ENCODE measurements around the gene PCDHGB3. TPM values are rescaled to one million over a fixed set of nuclear protein-coding genes. Genes with fewer than 3 reads are reported as not detected.
"Not testable (repeated sequence)": the region's sequence is repeated elsewhere in the genome, so short reads cannot be mapped to it uniquely, and the experiment has no call there.

PCDHGB3 gene
- total RNA-seq, 1 donor from 2014 or later: 0.83 TPM

DNA sequence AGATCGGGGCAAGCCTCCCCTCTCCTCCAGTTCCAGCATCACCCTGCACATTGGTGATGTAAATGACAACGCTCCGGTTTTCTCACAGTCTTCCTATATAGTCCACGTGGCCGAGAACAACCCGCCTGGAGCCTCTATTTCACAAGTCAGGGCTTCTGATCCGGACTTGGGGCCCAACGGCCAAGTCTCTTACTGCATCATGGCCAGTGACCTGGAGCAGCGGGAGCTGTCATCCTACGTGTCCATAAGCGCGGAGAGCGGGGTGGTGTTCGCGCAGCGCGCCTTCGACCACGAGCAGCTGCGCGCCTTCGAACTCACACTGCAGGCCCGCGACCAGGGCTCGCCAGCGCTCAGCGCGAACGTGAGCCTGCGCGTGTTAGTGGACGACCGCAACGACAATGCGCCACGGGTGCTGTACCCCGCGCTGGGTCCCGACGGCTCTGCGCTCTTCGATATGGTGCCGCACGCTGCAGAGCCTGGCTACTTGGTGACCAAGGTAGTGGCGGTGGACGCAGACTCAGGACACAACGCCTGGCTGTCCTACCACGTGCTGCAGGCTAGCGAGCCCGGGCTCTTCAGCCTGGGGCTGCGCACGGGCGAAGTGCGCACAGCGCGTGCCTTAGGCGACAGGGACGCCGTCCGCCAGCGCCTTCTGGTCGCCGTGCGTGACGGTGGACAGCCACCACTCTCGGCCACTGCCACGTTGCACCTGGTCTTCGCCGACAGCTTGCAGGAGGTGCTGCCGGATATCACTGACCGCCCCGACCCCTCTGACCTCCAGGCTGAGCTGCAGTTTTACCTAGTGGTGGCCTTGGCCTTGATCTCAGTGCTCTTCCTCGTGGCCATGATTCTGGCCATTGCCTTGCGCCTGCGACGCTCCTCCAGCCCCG lies 19.4 kb downstream of the PCDHGB3 start:
- ATAC-seq (no peak), DNase-seq (ENCODE audit: low spot score) (no peak)

- no peak for DNase-seq (ENCODE audit: low spot score)
Measured at GRCh38 chr5:141392429-141393198, 22.6 kb downstream of the PCDHGB3 start, which contains the start of gene PCDHGA8. Gene PCDHGA8, plus strand, starts transcription at chr5:141392633. Its CDS starts 181 bp downstream, at chr5:141392814.

DNA sequence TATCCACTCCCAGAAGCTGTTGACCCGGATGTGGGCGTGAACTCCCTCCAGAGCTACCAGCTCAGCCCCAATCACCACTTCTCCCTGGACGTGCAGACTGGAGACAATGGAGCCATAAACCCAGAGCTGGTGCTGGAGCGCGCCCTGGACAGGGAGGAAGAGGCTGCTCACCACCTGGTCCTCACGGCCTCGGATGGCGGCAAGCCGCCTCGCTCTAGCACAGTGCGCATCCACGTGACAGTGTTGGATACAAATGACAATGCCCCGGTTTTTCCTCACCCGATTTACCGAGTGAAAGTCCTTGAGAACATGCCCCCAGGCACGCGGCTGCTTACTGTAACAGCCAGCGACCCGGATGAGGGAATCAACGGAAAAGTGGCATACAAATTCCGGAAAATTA lies 23.2 kb downstream of the PCDHGB3 start:
- no peak for DNase-seq (ENCODE audit: low spot score)
- no peak for ATAC-seq

More at GRCh38 chr5:141392429-141393198, 22.6 kb downstream of the PCDHGB3 start, which contains the start of gene PCDHGA8:
- no peak for ATAC-seq

DNA sequence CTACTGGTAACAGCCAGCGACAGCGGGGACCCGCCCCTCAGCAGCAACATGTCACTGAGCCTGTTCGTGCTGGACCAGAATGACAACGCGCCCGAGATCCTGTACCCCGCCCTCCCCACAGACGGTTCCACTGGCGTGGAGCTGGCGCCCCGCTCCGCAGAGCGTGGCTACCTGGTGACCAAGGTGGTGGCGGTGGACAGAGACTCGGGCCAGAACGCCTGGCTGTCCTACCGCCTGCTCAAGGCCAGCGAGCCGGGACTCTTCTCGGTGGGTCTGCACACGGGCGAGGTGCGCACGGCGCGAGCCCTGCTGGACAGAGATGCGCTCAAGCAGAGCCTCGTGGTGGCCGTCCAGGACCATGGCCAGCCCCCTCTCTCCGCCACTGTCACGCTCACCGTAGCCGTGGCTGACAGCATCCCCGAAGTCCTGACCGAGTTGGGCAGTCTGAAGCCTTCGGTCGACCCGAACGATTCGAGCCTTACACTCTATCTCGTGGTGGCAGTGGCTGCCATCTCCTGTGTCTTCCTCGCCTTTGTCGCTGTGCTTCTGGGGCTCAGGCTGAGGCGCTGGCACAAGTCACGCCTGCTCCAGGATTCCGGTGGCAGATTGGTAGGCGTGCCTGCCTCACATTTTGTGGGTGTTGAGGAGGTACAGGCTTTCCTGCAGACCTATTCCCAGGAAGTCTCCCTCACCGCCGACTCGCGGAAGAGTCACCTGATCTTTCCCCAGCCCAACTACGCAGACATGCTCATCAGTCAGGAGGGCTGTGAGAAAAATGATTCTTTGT lies 24.6 kb downstream of the PCDHGB3 start:
- DNase-seq (ENCODE audit: low spot score); ATAC-seq: not testable (repeated sequence)

DNA sequence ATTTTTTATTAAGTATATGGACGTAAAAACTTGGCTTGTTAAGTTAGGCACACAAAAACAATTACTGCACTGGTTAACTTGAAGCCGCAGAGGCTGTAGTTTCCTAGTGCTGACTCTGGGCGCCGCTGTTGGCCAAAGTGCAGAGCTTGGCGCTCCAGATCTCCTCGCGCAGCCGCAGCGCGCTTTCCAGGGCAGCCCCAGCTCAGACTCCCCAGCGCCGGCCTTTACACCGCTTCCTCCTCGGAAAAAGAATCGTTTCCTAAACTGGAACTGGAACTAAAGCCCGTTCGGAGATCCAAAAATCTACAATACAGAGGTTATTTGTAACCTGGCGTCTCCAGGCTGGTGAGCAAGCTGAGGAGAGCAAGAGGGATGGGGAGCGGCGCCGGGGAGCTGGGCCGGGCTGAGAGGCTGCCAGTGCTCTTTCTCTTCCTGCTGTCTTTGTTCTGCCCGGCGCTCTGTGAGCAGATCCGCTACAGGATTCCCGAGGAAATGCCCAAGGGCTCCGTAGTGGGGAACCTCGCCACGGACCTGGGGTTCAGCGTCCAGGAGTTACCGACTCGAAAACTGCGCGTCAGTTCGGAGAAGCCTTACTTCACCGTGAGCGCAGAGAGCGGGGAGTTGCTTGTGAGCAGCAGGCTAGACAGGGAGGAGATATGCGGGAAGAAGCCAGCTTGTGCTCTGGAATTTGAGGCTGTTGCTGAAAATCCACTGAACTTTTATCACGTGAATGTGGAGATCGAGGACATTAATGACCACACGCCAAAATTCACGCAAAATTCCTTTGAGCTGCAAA lies 27.9 kb downstream of the PCDHGB3 start, which contains the start of gene PCDHGB5:
PCDHGB5 (plus strand) TSS at position 192 of the 796 bp plus-strand sequence; CDS start at position 373, 181 bp downstream.
- DNase-seq (ENCODE audit: low spot score) (peak; percentile 64), ATAC-seq (peak; percentile 99)

DNA sequence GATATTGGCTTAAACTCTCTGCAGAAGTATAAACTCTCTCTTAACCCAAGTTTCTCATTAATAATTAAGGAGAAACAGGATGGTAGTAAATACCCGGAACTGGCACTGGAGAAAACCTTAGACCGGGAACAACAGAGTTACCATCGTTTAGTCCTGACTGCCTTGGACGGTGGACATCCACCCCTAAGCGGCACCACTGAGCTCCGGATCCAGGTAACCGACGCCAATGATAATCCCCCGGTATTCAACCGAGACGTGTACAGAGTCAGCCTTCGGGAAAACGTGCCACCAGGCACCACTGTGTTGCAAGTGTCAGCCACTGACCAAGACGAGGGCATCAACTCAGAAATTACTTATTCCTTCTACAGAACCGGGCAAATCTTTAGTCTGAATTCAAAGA lies 28.6 kb downstream of the PCDHGB3 start:
- no peak for ATAC-seq

GRCh38 chr5:141399555-141400258 lies 29.7 kb downstream of the PCDHGB3 start:
- ATAC-seq (no peak), DNase-seq (ENCODE audit: low spot score) (no peak)

More for the DNA sequence above, 28.6 kb downstream of the PCDHGB3 start:
- DNase-seq (ENCODE audit: low spot score): no peak

DNA sequence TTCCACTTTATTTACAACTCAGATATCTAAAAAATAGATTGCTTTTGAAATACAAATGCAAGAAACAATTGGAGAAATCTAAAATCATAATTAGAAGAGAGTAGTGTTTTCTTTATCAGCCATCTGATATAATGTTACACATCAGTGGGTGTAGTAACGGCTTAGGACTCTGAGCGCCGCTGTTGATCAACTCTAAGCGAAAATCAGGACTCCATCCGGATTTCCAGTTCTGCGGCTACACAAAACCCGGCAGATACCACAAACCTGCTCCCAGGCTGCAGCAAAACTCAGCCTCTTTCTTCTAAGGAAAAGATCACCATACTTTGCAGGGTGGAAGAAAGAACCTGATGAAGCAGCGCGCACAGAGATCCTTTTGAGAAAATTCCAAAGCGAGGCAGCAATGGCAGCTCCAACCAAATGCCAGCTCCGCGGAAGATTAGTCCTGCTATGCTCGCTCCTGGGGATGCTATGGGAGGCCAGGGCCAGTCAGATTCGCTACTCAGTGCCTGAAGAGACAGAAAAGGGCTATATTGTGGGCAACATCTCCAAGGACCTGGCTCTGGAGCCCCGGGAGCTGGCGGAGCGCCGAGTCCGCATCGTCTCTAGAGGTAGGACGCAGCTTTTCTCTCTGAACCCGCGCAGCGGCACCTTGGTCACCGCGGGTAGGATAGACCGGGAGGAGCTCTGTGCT lies 32.7 kb downstream of the PCDHGB3 start, which contains the start of gene PCDHGA9:
PCDHGA9 (plus strand) TSS at position 226 of the 691 bp plus-strand sequence; CDS start at position 401, 175 bp downstream.
- DNase-seq (ENCODE audit: low spot score) (no peak), ATAC-seq (peak; percentile 66)

GRCh38 chr5:141403387-141403786 lies 33.3 kb downstream of the PCDHGB3 start:
- DNase-seq (ENCODE audit: low spot score): no peak
- no peak for ATAC-seq

- ATAC-seq (peak; percentile 94), DNase-seq (ENCODE audit: low spot score) (peak; percentile 60)
Measured at GRCh38 chr5:141407790-141408505, 37.9 kb downstream of the PCDHGB3 start, which contains the start of gene PCDHGB6. Gene PCDHGB6, plus strand, starts transcription at chr5:141408021. Its CDS starts 182 bp downstream, at chr5:141408203.

DNA sequence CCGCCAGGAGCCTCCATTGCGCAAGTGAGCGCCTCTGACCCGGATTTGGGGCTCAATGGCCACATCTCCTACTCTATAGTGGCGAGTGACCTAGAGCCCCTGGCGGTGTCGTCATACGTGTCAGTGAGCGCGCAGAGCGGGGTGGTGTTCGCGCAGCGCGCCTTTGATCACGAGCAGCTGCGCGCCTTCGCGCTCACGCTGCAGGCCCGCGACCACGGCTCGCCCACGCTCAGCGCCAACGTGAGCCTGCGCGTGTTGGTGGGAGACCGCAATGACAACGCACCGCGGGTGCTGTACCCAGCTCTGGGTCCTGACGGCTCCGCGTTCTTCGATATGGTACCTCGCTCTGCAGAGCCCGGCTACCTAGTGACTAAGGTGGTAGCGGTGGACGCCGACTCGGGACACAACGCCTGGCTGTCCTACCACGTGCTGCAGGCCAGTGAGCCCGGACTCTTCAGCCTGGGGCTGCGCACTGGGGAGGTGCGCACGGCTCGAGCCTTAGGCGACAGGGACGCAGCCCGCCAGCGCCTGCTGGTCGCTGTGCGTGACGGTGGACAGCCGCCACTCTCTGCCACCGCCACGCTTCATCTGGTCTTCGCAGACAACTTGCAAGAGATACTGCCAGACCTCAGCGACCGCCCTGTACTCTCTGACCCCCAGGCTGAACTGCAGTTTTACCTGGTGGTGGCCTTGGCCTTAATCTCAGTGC lies 39.7 kb downstream of the PCDHGB3 start:
- no peak for ATAC-seq
- no peak for DNase-seq (ENCODE audit: low spot score)

DNA sequence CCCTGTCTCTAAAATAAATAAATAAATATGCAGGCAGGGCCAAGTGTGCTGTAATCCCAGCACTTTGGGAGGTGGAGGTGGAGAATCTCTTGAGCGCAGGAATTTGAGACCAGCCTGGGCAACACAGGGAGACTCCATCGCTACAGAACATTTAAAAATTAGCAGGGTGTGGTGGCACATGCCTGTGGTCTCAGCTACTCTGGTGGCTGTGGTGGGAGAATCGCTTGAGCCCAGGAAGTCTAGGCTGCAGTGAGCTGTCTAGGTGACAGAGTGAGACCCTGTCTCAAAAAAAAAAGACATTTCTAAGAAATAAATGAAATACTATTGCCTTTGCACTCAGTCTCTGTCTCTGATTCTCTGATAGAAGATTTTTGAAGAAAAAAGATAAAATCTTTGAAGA lies 41.5 kb downstream of the PCDHGB3 start:
- no peak for DNase-seq (ENCODE audit: low spot score)
- ATAC-seq: no peak

GRCh38 chr5:141412854-141413539 lies 43.0 kb downstream of the PCDHGB3 start, which contains the start of gene PCDHGA10:
Gene PCDHGA10, plus strand, starts transcription at chr5:141412987. Its CDS starts 189 bp downstream, at chr5:141413176.
- peak; percentile 88 for ATAC-seq
- peak; percentile 62 for DNase-seq (ENCODE audit: low spot score)

DNA sequence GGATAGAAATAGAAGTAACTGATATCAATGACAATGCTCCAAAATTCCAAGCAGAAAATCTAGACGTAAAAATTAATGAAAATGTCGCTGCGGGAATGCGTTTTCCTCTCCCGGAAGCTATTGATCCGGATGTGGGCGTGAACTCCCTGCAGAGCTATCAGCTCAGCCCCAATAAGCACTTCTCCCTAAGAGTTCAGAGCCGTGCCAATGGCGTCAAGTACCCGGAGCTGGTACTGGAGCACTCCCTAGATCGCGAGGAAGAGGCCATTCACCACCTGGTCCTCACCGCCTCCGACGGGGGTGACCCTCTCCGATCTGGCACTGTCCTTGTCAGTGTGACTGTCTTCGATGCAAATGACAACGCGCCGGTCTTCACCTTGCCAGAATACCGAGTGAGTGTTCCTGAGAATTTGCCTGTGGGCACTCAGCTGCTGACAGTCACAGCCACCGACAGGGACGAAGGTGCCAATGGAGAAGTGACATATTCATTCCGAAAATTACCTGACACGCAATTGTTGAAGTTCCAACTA lies 43.6 kb downstream of the PCDHGB3 start:
- ATAC-seq: peak; percentile 60
- no peak for DNase-seq (ENCODE audit: low spot score)

DNA sequence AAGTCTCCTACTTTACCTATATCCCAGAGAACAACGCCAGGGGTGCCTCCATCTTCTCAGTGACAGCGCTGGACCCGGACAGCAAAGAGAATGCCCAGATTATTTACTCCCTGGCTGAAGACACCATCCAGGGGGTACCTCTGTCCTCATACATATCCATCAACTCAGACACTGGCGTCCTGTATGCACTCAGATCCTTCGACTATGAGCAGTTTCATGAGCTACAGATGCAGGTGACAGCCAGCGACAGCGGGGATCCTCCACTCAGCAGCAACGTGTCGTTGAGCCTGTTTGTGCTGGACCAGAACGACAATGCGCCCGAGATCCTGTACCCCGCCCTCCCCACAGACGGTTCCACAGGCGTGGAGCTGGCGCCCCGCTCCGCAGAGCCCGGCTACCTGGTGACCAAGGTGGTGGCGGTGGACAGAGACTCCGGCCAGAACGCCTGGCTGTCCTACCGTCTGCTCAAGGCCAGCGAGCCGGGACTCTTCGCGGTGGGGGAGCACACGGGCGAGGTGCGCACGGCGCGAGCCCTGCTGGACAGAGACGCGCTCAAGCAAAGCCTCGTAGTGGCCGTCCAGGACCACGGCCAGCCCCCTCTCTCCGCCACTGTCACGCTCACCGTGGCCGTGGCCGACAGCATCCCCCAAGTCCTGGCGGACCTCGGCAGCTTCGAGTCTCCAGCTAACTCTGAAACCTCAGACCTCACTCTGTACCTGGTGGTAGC lies 44.7 kb downstream of the PCDHGB3 start:
- DNase-seq (ENCODE audit: low spot score); ATAC-seq: not testable (repeated sequence)
